GM18507 (cell line): Measurements from ENCODE around the gene SLC52A1.
"Not testable (repeated sequence)": the region's sequence is repeated elsewhere in the genome, so short reads cannot be mapped to it uniquely, and the experiment has no call there.

ENCODE experiments used
- DNase-seq: peaks from one replicate; pipeline ENCODE4 v3.0.0; 2011; ENCODE audit warnings: low read depth; ENCODE audit not compliant: insufficient read length; ENCODE audit errors: extremely low spot score
- FAIRE-seq: peaks from 2 replicates; lab custom pipeline; 2011; peaks lifted over from hg19 to GRCh38; lab: Jason Lieb, UNC

The SLC52A1 gene

GRCh38 chr17:5035315-5035714 lies at the start of gene SLC52A1:
SLC52A1 (minus strand) TSS chr17:5035426; CDS start chr17:5034606, 820 bp downstream.
- no peak for DNase-seq

DNA sequence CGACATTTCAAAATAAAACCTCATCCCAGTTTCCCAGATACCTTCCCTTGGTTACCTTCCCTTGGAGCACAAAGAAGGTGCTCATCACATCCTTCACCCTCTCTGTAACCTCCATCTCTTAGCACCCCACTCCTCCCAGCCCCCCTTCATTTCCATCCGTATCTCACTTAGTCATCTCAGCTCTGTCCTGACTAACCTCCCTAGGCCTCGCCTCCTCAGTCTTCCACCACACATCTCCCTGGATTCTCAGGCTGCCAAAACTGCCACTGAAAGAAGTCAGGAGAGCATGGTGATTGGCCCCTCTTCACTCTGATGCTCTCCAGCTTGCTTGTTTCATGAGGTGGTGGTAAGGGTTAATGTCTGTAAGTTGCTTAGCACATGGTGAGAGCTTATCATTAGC lies 45.4 kb upstream of the SLC52A1 start:
- DNase-seq: no peak
- FAIRE-seq: no peak

More at GRCh38 chr17:5035315-5035714, at the start of gene SLC52A1:
- no peak for FAIRE-seq

GRCh38 chr17:5078106-5079028 lies 43.1 kb upstream of the SLC52A1 start, which contains the start of gene ZFP3:
ZFP3 (plus strand) TSS chr17:5078467; CDS start chr17:5091505, 13,038 bp downstream.
- peak; percentile 83 for DNase-seq
- peak; percentile 90 for FAIRE-seq

DNA sequence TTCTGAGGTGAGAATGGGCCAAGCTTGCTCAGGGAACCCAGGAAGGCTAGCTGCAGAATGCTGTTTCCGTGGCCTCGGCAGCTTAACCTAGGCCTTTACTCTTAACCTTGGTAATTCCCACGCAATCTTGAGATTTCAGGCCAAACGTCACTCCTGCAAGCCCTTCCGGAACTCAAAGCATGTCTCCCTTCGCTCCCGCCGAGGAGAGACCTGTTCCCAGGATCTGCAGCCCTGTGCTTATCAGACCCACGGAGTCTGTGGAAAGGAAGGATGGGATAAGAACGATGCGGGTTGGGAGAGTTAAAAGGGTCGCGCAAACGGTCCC lies 42.5 kb upstream of the SLC52A1 start:
- DNase-seq (no peak), FAIRE-seq (no peak)

GRCh38 chr17:5077275-5077674 lies 42.0 kb upstream of the SLC52A1 start:
- not testable (repeated sequence) for FAIRE-seq, DNase-seq

- FAIRE-seq, DNase-seq: not testable (repeated sequence)
Observed at GRCh38 chr17:5075472-5075871, 40.2 kb upstream of the SLC52A1 start.

GRCh38 chr17:5069724-5070123 lies 34.5 kb upstream of the SLC52A1 start:
- FAIRE-seq (no peak), DNase-seq (no peak)

DNA sequence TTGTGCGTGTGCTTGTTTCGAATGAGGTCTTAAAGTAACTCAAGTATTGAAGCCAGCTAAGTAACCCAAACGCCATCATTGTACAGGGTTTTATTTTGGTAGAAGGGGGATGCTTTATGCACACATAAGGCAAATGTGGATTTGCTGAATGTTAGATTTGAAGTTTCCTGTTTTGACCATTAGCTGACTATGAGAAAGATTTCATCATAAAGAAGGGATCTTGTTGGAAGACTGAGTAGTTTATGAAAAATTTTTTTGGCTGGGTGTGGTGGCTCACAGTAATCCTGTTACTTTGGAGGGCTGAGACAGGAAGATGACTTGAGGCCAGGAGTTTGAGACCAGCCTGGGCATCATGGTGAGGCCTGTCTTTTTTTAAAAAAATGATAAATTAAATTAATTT lies 33.0 kb upstream of the SLC52A1 start:
- DNase-seq: no peak
- FAIRE-seq: no peak

GRCh38 chr17:5065227-5065744 lies 30.1 kb upstream of the SLC52A1 start:
- FAIRE-seq: no peak

GRCh38 chr17:5055543-5055942 lies 20.3 kb upstream of the SLC52A1 start:
- FAIRE-seq: no peak
- no peak for DNase-seq

More at GRCh38 chr17:5065227-5065744, 30.1 kb upstream of the SLC52A1 start:
- DNase-seq: no peak

DNA sequence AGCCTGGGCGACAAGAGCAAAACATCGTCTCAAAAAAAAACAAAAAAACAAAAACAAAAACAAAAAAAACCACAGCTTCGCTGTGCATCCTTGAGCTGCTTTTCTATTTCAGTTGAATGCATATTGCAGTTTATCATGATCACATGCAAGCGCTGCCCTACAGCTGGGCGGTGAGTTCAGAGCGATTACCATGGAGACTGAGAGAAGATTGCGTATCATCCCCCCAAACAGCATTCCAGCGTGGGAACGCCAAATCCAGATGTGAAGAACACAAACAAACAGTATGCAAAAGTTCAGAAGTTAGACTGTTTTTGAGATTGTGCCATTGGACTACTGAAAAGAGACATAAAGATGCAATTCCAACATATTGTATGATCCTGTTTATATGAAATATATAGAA lies 15.1 kb upstream of the SLC52A1 start:
- DNase-seq: no peak

GRCh38 chr17:5049314-5049841 lies 14.2 kb upstream of the SLC52A1 start:
- FAIRE-seq: no peak
- no peak for DNase-seq

More for the DNA sequence above, 15.1 kb upstream of the SLC52A1 start:
- FAIRE-seq: no peak

DNA sequence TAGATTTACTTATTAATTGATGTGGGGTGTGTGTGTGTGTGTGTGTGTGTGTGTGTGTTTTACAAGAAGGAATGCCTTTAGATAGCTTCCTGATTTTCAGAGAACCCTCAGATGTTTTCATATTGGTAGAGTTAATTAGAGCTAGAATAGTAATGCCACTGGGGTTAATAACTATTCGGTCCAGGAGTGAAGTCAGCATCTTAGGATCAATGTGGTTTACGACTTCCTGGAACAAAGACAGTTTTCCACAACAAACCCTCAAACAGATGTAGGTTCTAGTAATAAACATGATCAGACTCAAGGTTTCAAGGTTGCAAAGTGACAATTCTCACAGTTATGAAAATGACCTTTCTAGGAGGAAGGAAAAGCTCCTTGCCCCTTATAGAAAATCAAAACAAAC lies 12.2 kb upstream of the SLC52A1 start:
- no peak for DNase-seq
- FAIRE-seq: no peak

- FAIRE-seq: no peak
- no peak for DNase-seq
Observed at GRCh38 chr17:5045496-5045895, 10.3 kb upstream of the SLC52A1 start.

DNA sequence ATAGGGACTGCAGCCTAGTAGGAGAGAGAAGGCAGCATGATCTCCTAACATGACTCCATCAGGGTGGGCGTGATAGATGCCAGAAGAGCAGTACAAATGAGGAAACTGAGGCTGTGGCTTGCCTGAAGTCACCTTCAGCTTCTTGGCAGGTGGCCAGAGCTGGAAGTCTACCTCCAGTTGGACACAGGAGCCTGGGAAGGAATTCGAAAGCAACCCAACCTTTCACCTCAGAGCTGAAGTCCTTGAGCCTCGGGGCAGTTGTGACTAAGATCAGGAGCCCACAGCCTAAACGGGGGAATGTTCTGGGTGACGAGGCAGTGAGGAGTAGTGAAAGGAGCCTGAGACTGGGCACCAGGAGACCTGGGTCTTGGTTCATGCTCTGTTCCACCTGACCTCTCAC lies 9.4 kb upstream of the SLC52A1 start:
- no peak for DNase-seq
- no peak for FAIRE-seq

- DNase-seq: no peak
- no peak for FAIRE-seq
Observed at GRCh38 chr17:5043524-5043923, 8.3 kb upstream of the SLC52A1 start.

DNA sequence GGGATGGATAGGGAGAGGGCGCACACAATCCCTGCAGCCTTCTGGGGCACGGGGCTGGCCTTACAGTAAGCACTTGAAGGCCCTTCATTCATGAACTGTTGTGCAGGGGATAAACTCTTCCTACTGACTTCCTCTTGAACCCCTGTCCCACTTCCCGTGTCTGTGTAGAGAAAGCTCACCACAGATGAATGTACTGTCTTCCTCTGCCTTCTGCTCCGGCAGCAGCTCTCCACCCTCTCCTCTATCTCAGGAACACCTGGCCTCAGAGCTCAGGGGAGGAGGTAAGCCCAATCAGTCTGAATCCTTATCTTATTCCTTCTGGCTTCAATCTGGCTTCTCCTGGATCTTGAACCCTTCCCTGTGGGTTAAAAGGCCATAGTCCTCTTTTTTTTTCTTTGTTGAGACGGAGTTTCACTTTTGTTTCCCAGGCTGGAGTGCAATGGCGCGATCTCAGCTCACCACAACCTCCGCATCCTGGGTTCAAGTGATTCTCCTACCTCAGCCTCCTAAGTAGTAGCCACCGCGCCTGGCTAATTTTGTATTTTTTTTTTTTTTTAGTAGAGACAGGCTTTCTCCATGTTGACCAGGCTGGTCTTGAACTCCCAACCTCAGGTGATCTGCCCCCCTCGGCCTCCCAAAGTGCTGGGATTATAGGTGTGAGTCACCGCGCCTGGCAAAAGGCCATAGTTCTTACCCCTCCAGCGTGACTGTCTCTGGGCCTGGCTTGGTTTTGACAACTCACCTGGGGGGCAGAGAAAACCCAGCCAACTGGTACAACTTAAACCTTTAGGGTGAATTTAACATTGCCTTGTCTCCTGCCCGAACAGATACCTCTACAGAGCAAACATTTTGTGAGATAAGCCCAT lies 7.2 kb upstream of the SLC52A1 start:
- FAIRE-seq (no peak), DNase-seq (no peak)

- FAIRE-seq (no peak), DNase-seq (no peak)
Observed at GRCh38 chr17:5034651-5035050, 575 bp downstream of the SLC52A1 start.

- DNase-seq (no peak), FAIRE-seq (no peak)
Observed at GRCh38 chr17:5034063-5034462, 1.2 kb downstream of the SLC52A1 start.
